Gastrocnemius medialis (tissue), 4 donors: ENCODE data around the gene PLPPR4.
"Not testable (repeated sequence)": the region's sequence is repeated elsewhere in the genome, so short reads cannot be mapped to it uniquely, and the experiment has no call there.

Experiments
- POLR2A ChIP-seq, 2 donors: fragments of 450-650 bp; IDR thresholded peaks; one replicate each; pipeline ENCODE4 v1.6.1; 2017; ENCODE audit warnings: antibody characterized with exemption in 2 of 2, mild to moderate bottlenecking in 2 of 2, moderate library complexity in 2 of 2
- TF ChIP-seq, protein P1 (sequence below), 5 experiments: fragments of 450-650 bp in 3 of 5; fragments of 200-600 bp in 2 of 5; sonication (generic) in 2 of 5; IDR thresholded peaks in 4 of 5; conservative IDR thresholded peaks in 1 of 5; 1 replicate in 4 of 5; 2 replicates in 1 of 5; pipeline ENCODE4 v1.5.1; 2016 to 2019; ENCODE audit warnings: antibody characterized with exemption in 5 of 5, mild to moderate bottlenecking in 3 of 5, moderate library complexity in 3 of 5

DNA sequence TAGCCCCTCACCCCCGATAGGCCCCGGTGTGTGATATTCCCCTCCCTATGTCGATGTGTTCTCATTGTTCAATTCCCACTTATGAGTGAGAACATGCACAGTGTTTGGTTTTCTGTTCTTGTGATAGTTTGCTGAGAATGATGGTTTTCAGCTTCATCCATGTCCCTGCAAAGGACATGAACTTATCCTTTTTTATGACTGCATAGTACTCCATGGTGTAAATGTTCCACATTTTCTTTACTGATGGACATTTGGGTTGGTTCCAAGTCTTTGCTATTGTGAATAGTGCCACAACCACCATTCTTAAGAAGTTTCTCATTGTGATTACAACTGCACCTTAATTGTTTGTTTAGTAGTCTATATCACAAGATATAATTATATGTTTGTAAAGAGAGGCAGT, 3.9 kb upstream of the PLPPR4 start:
- TF ChIP-seq, protein P1, sequence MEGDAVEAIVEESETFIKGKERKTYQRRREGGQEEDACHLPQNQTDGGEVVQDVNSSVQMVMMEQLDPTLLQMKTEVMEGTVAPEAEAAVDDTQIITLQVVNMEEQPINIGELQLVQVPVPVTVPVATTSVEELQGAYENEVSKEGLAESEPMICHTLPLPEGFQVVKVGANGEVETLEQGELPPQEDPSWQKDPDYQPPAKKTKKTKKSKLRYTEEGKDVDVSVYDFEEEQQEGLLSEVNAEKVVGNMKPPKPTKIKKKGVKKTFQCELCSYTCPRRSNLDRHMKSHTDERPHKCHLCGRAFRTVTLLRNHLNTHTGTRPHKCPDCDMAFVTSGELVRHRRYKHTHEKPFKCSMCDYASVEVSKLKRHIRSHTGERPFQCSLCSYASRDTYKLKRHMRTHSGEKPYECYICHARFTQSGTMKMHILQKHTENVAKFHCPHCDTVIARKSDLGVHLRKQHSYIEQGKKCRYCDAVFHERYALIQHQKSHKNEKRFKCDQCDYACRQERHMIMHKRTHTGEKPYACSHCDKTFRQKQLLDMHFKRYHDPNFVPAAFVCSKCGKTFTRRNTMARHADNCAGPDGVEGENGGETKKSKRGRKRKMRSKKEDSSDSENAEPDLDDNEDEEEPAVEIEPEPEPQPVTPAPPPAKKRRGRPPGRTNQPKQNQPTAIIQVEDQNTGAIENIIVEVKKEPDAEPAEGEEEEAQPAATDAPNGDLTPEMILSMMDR (IDR thresholded peaks at IDR 0.05 in 4 of 5, conservative IDR thresholded peaks at IDR 0.05 in 1 of 5), result not testable (repeated sequence)
- not testable (repeated sequence) for TF ChIP-seq POLR2A (IDR thresholded peaks at IDR 0.05)
